K562 (cell line): ENCODE results near the gene PCARE. TPM values are rescaled to one million over a fixed set of nuclear protein-coding genes. Genes with fewer than 3 reads are reported as not detected.

Experiments
- ATAC-seq: fragments of 200-7000 bp; cut with Tn5 transposase; 3 replicates; pipeline ENCODE4 v1.9.1; 2020; ENCODE audit warnings: moderate library complexity
- BruUV-seq: library from RNA; stranded (reverse); fragments of 400-500 nt; replicated peaks from 2 replicates; lab custom pipeline; 2021; lab: Mats Ljungman, UMichigan
- CTCF ChIA-PET: fragments of 300-600 bp; formaldehyde crosslinking; extraction: SDS; loops from one replicate; lab custom pipeline; 2021; ENCODE audit warnings: low intra/inter-chr PET ratio; lab: Yijun Ruan, JAX
- POLR2A ChIA-PET: fragments of 300-600, 350-650 bp; sonication (Branson Sonifier 250); formaldehyde crosslinking; extraction: SDS; loops from one replicate; lab custom pipeline; 2021; ENCODE audit warnings: antibody characterized with exemption, inconsistent platforms; lab: Yijun Ruan, JAX
- DNase-seq, 4 experiments: peaks; one replicate each; pipeline versions ENCODE4 v3.0.0 to v3.0.0-alpha.2; 2011 to 2018; ENCODE audit warnings: low spot score in 3 of 4, mixed read lengths in 3 of 4; ENCODE audit errors: extremely low read depth in 1 of 4
- FAIRE-seq: peaks from 2 replicates; lab custom pipeline; 2011; peaks lifted over from hg19 to GRCh38; lab: Jason Lieb, UNC
- H2AFZ ChIP-seq: 2 replicates; pipeline ENCODE4 v1.6.0; 2011; ENCODE audit warnings: low read depth, low read length, control low read depth, inconsistent platforms
- H3K27ac ChIP-seq: fragments of 200-600 bp; 3 replicates; pipeline ENCODE4 v1.8.0; 2011; ENCODE audit warnings: low read depth, mild to moderate bottlenecking, control low read depth, inconsistent platforms, low read length, moderate library complexity, mixed read lengths; ENCODE audit errors: extremely low read depth
- H3K27me3 ChIP-seq, 2 experiments: fragments of 300-600 bp in 1 of 2; 2 replicates in 1 of 2; 3 replicates in 1 of 2; pipeline versions ENCODE4 v1.6.0 to v1.8.0; 2011; ENCODE audit warnings: inconsistent platforms in 2 of 2, low read length in 2 of 2, mild to moderate bottlenecking in 1 of 2, mixed read lengths in 1 of 2, moderate library complexity in 1 of 2; ENCODE audit not compliant: control insufficient read depth in 2 of 2, insufficient read depth in 2 of 2
- H3K36me3 ChIP-seq: fragments of 300-600 bp; 3 replicates; pipeline ENCODE4 v1.8.0; 2011; ENCODE audit warnings: mild to moderate bottlenecking, low read length, inconsistent platforms; ENCODE audit not compliant: control insufficient read depth, insufficient read depth
- H3K4me1 ChIP-seq, 2 experiments: fragments of 200-600 bp in 1 of 2; replicated peaks in 1 of 2; 2 replicates in 1 of 2; 3 replicates in 1 of 2; pipeline versions ENCODE4 v1.5.1 to v1.8.0; 2011; ENCODE audit warnings: inconsistent platforms in 2 of 2, low read length in 2 of 2, mild to moderate bottlenecking in 1 of 2, mixed read lengths in 1 of 2, moderate library complexity in 1 of 2; ENCODE audit not compliant: control insufficient read depth in 2 of 2, insufficient read depth in 2 of 2
- H3K4me2 ChIP-seq: 2 replicates; pipeline ENCODE4 v1.6.1; 2011; ENCODE audit warnings: low read length, control low read depth, inconsistent platforms, mixed read lengths; ENCODE audit not compliant: insufficient read depth
- H3K4me3 ChIP-seq: fragments of 200-600 bp; sonication (generic), shearing (Covaris generic); 2 replicates; pipeline ENCODE4 v1.5.1; 2016; ENCODE audit warnings: control low read depth, inconsistent platforms
- H3K79me2 ChIP-seq: fragments of 200-600 bp; 3 replicates; pipeline ENCODE4 v1.8.0; 2011; ENCODE audit warnings: low read length, inconsistent platforms; ENCODE audit not compliant: control insufficient read depth, insufficient read depth
- H3K9ac ChIP-seq, 2 experiments: 2 replicates each; pipeline versions ENCODE4 v1.6.0 to v1.6.1; 2011; ENCODE audit warnings: low read depth in 2 of 2, low read length in 2 of 2, control low read depth in 1 of 2, inconsistent platforms in 1 of 2, mild to moderate bottlenecking in 1 of 2, mixed read lengths in 1 of 2; ENCODE audit not compliant: insufficient read depth in 1 of 2
- H3K9me1 ChIP-seq: one replicate; pipeline ENCODE4 v1.6.0; 2011; ENCODE audit warnings: inconsistent platforms, mild to moderate bottlenecking, low read length, moderate library complexity; ENCODE audit not compliant: control insufficient read depth, insufficient read depth
- H3K9me3 ChIP-seq: replicated peaks from 2 replicates; pipeline ENCODE4 v1.5.1; 2011; ENCODE audit warnings: low read depth, low read length, inconsistent platforms; ENCODE audit not compliant: control insufficient read depth, insufficient read depth
- H4K20me1 ChIP-seq: replicated peaks from 2 replicates; pipeline ENCODE4 v1.6.1; 2011; ENCODE audit warnings: low read length, inconsistent platforms, mixed read lengths; ENCODE audit not compliant: control insufficient read depth, insufficient read depth
- BCOR ChIP-seq: fragments of 450-650 bp; IDR thresholded peaks from 2 replicates; pipeline ENCODE4 v1.6.1; 2016
- HOXB6 ChIP-seq: fragments of 250-450 bp; sonication (Bioruptor Pico); IDR thresholded peaks from 2 replicates; pipeline ENCODE4 v1.5.1; 2022; ENCODE audit warnings: mild to moderate bottlenecking, borderline replicate concordance
- KDM1A ChIP-seq, 2 experiments: fragments of 450-650 bp; IDR thresholded peaks; 2 replicates each; pipeline ENCODE4 v1.6.1; 2016; ENCODE audit warnings: mild to moderate bottlenecking in 2 of 2
- PCBP2 ChIP-seq: fragments of 200-400 bp; formaldehyde crosslinking; IDR thresholded peaks from 2 replicates; pipeline ENCODE4 v1.6.1; 2018; ENCODE audit warnings: low read length, low read depth, mild to moderate bottlenecking, moderate library complexity; ENCODE audit not compliant: poor library complexity, severe bottlenecking
- RBM25 ChIP-seq: fragments of 200-400 bp; formaldehyde crosslinking; IDR thresholded peaks from 2 replicates; pipeline ENCODE4 v1.6.1; 2018; ENCODE audit warnings: low read length, low read depth, moderate library complexity; ENCODE audit not compliant: severe bottlenecking
- SMARCA5 ChIP-seq: fragments of 450-650 bp; IDR thresholded peaks from 2 replicates; pipeline ENCODE4 v1.6.1; 2016
- STAT5A ChIP-seq: IDR thresholded peaks from 2 replicates; pipeline ENCODE4 v1.6.1; 2012; ENCODE audit warnings: low read length, inconsistent platforms, borderline replicate concordance
- TRIM25 ChIP-seq: fragments of 450-650 bp; IDR thresholded peaks from 2 replicates; pipeline ENCODE4 v1.7.0; 2016; ENCODE audit warnings: borderline replicate concordance
- ZNF511 ChIP-seq: sonication (generic); formaldehyde crosslinking; IDR thresholded peaks from 2 replicates; pipeline ENCODE4 v1.8.0; 2022; ENCODE audit warnings: mild to moderate bottlenecking, missing genetic modification reagents
- WGBS: fragments of 100-300 bp; shearing (Covaris generic); methylation state at CpG from one replicate; pipeline ENCODE4 v1.1.6; 2016; ENCODE audit warnings: low coverage, mixed read lengths; ENCODE audit not compliant: insufficient coverage; ENCODE audit errors: missing lambda C conversion rate; 5-methylcytosine and 5-hydroxymethylcytosine counted together
- in situ Hi-C: fragments of 300-500 bp; cut with MboI; formaldehyde crosslinking; loops from 4 replicates; pipeline ENCODE4 v1.15.0; 2018; ENCODE audit warnings: inconsistent platforms, mixed read lengths
- intact Hi-C: fragments of 100-400 bp; cut with micrococcal nuclease; formaldehyde crosslinking; loops from 2 replicates; pipeline ENCODE4 v1.14.2; 2022
- polyA plus RNA-seq, 8 experiments: library from polyadenylated mRNA; depleted of rRNA in 4 of 8; stranded (reverse) in 5 of 8; unstranded in 3 of 8; fragments of >200 nt; fragmentation: Nextera tagmentation in 2 of 8; fragmentation: Illumina TruSeq in 1 of 8; extraction: Ambion mirVana in 2 of 8; extraction: Trizol in 1 of 8; gene quantifications; 2 replicates each; pipeline versions ENCODE4 v1.2.1 to v1.2.3, GENCODE V29; 2011 to 2014; ENCODE audit warnings: inconsistent platforms in 1 of 8, missing spikeins in 1 of 8
- total RNA-seq, 7 experiments: library from RNA; depleted of rRNA in 6 of 7; stranded (reverse); fragments of >200 nt in 6 of 7; fragmentation: Illumina TruSeq in 2 of 7; extraction: Trizol in 2 of 7; gene quantifications; 2 replicates each; pipeline versions ENCODE4 v1.2.1 to v1.2.3, GENCODE V29; 2011 to 2021; ENCODE audit warnings: low replicate concordance in 1 of 7

Gene PCARE
- total and polyA plus RNA-seq, 9 of the 15 experiments (the other 6 are each of a cell fraction or from before 2014, with no cell fraction given) = not detected

GRCh38 chr2:29023188-29023587 is 51.1 kb downstream of the PCARE start:
- ChIA-PET POLR2A (no interaction called here), CTCF (no interaction called here)
- no peak for TF ChIP-seq ZNF511 (CRISPR knock-in tag)
- peak; percentile 13 to 44; a peak in 2 of 4 replicates for TF ChIP-seq KDM1A (IDR thresholded peaks at IDR 0.05)
- TF ChIP-seq RBM25 = peak; percentile 79
- TF ChIP-seq HOXB6 (CRISPR knock-in tag) = no peak
- no peak for TF ChIP-seq STAT5A
- no peak for TF ChIP-seq TRIM25
- 0 out of 2 replicates have a peak, but pooled peaks have one; percentile 18 for TF ChIP-seq SMARCA5
- 0 out of 2 replicates have a peak, but pooled peaks have one; percentile 40 for TF ChIP-seq BCOR
- TF ChIP-seq PCBP2 = no peak
- Histone ChIP-seq H3K27me3 (peaks cover 23 to 81% of the 10 kb centered on the region in 2 experiments), H3K9me3 (no peaks in the 10 kb centered on the region), H4K20me1 (peaks cover 16% of the 10 kb centered on the region; the same call in 1 of the 2 replicates), H3K79me2 (no peaks in the 10 kb centered on the region), H3K4me2 (no peak overlapping the region), H3K4me3 (no peak overlapping the region), H3K9me1 (no peaks in the 10 kb centered on the region), H3K27ac (no peak overlapping the region), H3K36me3 (no peaks in the 10 kb centered on the region), H3K4me1 (0 out of 5 replicates have a peak, but pooled peaks cover 0 to 2% of the 10 kb centered on the region in 2 experiments), H2AFZ (no peak overlapping the region), H3K9ac (no peak overlapping the region)
- ATAC-seq = no peak
- no peak for FAIRE-seq
- 5% methylated on average over 4 of the region's 4 CpGs for WGBS
- no TSS peak for BruUV-seq
- intact Hi-C loops = no loop called here
- in situ Hi-C loops = no loop called here
- DNase-seq = no peak
